Fibroblast of the aortic adventitia (primary cell): ENCODE measurements around the gene KCNJ9. TPM values are rescaled to one million over a fixed set of nuclear protein-coding genes. Genes with fewer than 3 reads are reported as not detected.

Source experiments
- DNase-seq: peaks from one replicate; pipeline ENCODE4 v3.0.0-alpha.2; 2010; ENCODE audit warnings: low read depth
- H3K4me3 ChIP-seq: 2 replicates; pipeline ENCODE4 v1.5.1; 2011; ENCODE audit warnings: low read depth, mild to moderate bottlenecking, control low read depth, low read length, moderate library complexity
- CTCF ChIP-seq: IDR thresholded peaks from 2 replicates; pipeline ENCODE4 v1.5.1; 2011; ENCODE audit warnings: mild to moderate bottlenecking, low read length, control low read depth, inconsistent platforms; ENCODE audit not compliant: insufficient read depth
- total RNA-seq: library from RNA; depleted of rRNA; stranded (reverse); fragments of >200 nt; gene quantifications from 2 replicates; pipeline ENCODE4 v1.2.3, GENCODE V29; 2012; ENCODE audit warnings: low replicate concordance

Gene KCNJ9
- total RNA-seq, 1 donor, result not detected

- no peak overlapping the region for H3K4me3 ChIP-seq
- no peak for DNase-seq
- TF ChIP-seq CTCF, result no peak
Observed at GRCh38 chr1:160082926-160083325, 1.6 kb downstream of the KCNJ9 start.

- H3K4me3 ChIP-seq, result peak overlapping the region; percentile 48
- DNase-seq, result peak; percentile 16
- peak; percentile 52 for TF ChIP-seq CTCF
Observed at GRCh38 chr1:160083968-160084770, 2.8 kb downstream of the KCNJ9 start.

- no peak for TF ChIP-seq CTCF
- no peak for DNase-seq
- no peak overlapping the region for H3K4me3 ChIP-seq
Observed at GRCh38 chr1:160084771-160085321, 3.5 kb downstream of the KCNJ9 start.

GRCh38 chr1:160085686-160086455, 4.5 kb downstream of the KCNJ9 start:
- no peak overlapping the region for H3K4me3 ChIP-seq
- DNase-seq, result peak; percentile 77
- TF ChIP-seq CTCF, result peak; percentile 89

- no peak for TF ChIP-seq CTCF
- DNase-seq, result peak; percentile 34
- H3K4me3 ChIP-seq, result no peak overlapping the region
Observed at GRCh38 chr1:160086456-160086892, 5.1 kb downstream of the KCNJ9 start.

GRCh38 chr1:160087118-160087662, 5.9 kb downstream of the KCNJ9 start:
- no peak overlapping the region for H3K4me3 ChIP-seq
- DNase-seq, result no peak
- TF ChIP-seq CTCF, result no peak
